HG02970 (cell line): Measurements from ENCODE around the gene SEC31A.
"Not testable (repeated sequence)": the region's sequence is repeated elsewhere in the genome, so short reads cannot be mapped to it uniquely, and the experiment has no call there.

Experiments
- ATAC-seq: cut with Tn5 transposase; IDR thresholded peaks from one replicate; pipeline ENCODE4 v1.9.1; 2021; ENCODE audit warnings: mild to moderate bottlenecking, moderate library complexity, moderate number of reproducible peaks; ENCODE audit not compliant: unreplicated experiment, low FRiP score

Gene SEC31A, protein sequence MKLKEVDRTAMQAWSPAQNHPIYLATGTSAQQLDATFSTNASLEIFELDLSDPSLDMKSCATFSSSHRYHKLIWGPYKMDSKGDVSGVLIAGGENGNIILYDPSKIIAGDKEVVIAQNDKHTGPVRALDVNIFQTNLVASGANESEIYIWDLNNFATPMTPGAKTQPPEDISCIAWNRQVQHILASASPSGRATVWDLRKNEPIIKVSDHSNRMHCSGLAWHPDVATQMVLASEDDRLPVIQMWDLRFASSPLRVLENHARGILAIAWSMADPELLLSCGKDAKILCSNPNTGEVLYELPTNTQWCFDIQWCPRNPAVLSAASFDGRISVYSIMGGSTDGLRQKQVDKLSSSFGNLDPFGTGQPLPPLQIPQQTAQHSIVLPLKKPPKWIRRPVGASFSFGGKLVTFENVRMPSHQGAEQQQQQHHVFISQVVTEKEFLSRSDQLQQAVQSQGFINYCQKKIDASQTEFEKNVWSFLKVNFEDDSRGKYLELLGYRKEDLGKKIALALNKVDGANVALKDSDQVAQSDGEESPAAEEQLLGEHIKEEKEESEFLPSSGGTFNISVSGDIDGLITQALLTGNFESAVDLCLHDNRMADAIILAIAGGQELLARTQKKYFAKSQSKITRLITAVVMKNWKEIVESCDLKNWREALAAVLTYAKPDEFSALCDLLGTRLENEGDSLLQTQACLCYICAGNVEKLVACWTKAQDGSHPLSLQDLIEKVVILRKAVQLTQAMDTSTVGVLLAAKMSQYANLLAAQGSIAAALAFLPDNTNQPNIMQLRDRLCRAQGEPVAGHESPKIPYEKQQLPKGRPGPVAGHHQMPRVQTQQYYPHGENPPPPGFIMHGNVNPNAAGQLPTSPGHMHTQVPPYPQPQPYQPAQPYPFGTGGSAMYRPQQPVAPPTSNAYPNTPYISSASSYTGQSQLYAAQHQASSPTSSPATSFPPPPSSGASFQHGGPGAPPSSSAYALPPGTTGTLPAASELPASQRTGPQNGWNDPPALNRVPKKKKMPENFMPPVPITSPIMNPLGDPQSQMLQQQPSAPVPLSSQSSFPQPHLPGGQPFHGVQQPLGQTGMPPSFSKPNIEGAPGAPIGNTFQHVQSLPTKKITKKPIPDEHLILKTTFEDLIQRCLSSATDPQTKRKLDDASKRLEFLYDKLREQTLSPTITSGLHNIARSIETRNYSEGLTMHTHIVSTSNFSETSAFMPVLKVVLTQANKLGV

DNA sequence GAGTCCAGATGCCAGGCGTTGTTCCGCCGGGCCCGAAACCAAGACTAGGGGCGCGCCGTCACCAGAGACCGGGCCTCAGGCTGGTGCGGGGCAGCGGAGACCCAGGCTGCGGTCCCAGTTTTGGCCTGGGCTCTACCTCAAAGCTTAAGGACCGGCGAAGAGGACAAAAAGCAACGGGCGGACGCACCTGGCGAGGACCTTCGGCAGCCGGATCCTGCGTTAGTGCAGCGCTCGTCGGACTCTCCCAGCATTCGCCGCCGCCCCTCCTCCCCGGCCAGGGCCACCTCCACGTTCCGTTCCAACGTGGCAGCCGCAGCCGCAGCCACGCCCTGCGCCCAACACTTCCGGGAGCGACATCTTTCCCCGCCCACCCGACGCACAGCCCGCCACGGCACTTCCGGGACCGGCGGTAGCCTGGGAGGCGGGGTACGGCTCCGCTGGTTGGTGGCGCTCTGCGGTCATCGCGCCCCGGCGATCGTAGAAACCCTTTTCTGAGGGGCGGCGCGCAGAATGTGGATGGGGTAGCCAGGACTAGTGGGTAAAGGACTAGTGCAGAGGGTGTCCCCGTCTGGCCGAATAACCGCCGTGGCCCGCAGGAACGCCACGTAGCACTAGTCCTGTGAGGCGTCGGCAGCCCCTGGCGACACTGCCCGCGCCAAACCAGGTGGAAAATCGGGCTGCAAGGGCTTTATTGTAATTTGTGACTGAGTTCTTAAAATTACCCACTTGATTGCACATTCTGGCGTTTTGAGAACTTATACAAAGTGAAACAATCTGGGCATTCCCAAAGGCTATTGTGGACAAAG lies at the start of gene SEC31A:
TSS of gene SEC31A (minus strand) at position 253 of the 806 bp plus-strand sequence. CDS start 9,217 bp downstream, outside the sequence.
- peak; percentile 89 for ATAC-seq

- ATAC-seq, result no peak
These were observed 48.5 kb upstream of the SEC31A start for GRCh38 chr4:82939414-82939813.

- ATAC-seq, result no peak
These were observed 43.5 kb upstream of the SEC31A start for GRCh38 chr4:82934441-82934840.

- ATAC-seq, result no peak
These were observed 40.1 kb upstream of the SEC31A start for GRCh38 chr4:82930848-82931755.

- no peak for ATAC-seq
These were observed 30.8 kb upstream of the SEC31A start for GRCh38 chr4:82921795-82922194.

GRCh38 chr4:82919386-82919785 lies 28.4 kb upstream of the SEC31A start:
- ATAC-seq, result no peak

GRCh38 chr4:82918091-82918490 lies 27.1 kb upstream of the SEC31A start:
- no peak for ATAC-seq

DNA sequence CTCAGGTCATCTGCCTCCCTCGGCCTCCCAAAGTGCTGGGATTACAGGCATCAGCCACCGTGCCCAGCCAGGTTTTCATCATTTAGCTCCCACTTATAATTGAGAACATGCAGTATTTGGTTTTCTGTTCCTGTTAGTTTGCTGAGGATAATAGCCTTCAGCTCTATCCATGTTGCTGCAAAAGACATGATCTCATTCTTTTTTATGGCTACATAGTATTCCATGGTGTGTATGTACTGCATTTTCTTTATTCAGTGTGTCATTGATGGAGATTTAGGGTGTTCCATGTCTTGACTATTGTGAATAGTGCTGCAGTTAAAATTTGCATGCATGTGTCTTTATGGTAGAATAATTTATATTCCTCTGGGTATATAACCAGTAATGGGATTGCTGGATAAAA lies 23.0 kb upstream of the SEC31A start:
- not testable (repeated sequence) for ATAC-seq

GRCh38 chr4:82913305-82913704 lies 22.4 kb upstream of the SEC31A start:
- no peak for ATAC-seq

DNA sequence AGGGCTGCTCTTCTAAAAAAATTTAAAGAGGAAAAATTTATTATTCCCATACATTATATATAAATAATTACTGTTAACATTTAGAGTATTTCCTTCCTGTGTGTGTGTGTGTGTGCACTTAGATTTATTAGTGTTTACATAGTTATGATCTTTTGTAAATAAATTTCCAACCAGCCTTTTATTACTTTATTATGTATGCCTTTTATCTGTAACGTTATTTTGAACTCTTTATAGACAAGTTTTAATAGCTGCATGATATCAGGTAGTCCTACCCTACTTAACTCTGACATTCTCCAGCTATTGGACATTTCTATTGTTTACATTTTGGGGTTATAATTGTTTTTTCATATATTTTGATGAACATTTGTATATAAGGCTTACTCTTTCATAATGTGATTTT lies 18.4 kb upstream of the SEC31A start:
- no peak for ATAC-seq

- ATAC-seq, result no peak
These were observed 15.5 kb upstream of the SEC31A start for GRCh38 chr4:82906469-82906868.

DNA sequence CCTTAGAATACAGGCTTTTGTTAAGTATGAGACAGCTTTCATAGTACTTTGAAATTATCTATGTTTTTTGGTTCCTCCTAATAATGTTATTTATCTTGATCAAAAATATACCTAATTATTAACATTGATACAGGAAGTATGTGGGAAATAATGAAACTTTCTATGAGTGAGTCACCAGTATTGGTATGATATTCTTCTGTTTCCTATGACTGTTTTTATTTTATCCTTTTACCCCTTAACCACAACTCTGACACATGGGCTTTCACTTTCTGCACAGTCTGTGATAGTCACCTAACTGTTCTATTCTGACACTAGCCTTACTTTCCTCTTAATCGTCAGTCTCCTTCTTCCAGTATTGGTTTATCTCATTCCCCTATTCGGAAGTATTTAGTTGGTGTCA lies 14.3 kb upstream of the SEC31A start:
- peak; percentile 40 for ATAC-seq

DNA sequence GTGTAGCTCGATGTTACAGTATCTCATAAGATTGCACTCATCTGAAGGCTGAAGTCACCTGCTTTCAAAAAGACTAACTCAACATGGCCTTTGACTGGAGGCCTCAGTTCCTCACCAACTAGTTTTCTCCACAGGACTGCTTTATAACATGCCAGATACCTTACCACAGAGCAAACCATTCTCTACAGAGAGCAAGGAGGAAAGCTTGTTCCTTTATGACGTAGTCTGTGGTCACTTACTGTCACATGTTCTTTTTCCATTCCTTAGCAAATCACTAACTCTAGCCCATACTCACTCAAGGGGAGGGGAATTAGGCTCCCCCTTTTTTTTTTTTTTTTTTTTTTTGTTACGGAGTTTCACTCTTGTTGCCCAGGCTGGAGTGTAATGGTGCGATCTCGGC lies 12.8 kb upstream of the SEC31A start:
- no peak for ATAC-seq

DNA sequence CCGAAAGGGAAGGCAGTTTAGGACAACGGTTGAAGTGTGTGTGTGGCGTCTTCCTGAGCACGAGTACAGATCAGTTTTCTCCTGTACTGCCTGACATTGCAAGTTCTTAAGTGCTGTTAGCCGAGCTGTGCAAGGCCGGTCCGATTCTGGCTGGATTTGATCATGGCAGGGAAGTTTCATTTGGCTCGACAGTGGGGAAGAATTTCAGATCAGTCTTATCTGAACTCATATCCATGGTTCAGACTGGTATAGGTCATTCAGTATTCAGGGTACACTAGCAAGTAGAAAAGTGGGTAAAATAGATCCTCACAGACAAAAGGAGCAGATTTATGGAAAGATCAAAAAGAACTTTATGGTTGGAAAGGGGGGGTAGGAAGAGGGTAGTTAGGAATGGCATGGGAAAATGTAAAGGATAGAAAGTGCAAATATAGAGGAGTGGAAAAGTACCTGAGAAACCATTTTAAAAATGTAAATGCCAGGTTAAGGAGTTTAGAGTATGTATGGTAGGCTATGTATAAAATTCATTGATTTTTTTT lies 10.3 kb upstream of the SEC31A start:
- no peak for ATAC-seq

DNA sequence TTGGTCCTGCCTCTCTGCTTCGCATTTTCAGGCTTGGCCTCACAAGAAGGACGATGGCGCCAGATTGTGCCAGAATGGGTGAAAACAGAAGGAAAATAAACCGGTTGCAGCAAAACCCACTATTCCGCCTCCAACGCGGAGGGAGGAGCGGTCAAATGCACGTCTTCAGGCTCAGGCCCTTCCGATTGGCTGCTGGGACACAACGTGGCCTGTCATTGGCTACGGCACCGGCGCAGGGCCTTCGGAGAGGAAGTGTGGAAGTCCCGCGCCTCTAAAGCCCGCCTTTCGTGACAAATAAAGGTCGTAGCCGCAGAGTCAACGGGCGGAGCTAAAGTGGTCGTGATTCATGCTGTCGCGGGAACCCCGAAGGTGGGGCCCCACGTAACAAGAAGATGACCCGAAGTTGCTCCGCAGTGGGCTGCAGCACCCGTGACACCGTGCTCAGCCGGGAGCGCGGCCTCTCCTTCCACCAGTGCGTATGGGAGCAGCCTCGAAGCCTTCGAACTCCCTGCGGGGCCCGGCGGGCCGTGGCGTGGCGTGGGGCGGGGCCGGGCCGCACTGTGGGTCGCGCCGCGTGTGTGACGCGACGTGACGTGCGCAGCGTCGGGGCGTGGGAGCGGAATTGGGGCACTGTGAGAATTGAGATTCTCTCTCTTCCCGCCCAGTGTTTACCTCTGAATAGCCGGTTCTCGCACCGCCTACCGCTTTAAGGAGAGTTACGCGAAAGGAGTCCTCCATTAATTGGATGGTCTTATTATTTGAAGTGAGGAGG lies 9.6 kb upstream of the SEC31A start, which contains the start of gene THAP9:
TSS of gene THAP9 (plus strand) at position 325 of the 772 bp plus-strand sequence. CDS start at position 393, 68 bp downstream.
- peak; percentile 83 for ATAC-seq

- no peak for ATAC-seq
These were observed 9.1 kb upstream of the SEC31A start for GRCh38 chr4:82900066-82900410.

DNA sequence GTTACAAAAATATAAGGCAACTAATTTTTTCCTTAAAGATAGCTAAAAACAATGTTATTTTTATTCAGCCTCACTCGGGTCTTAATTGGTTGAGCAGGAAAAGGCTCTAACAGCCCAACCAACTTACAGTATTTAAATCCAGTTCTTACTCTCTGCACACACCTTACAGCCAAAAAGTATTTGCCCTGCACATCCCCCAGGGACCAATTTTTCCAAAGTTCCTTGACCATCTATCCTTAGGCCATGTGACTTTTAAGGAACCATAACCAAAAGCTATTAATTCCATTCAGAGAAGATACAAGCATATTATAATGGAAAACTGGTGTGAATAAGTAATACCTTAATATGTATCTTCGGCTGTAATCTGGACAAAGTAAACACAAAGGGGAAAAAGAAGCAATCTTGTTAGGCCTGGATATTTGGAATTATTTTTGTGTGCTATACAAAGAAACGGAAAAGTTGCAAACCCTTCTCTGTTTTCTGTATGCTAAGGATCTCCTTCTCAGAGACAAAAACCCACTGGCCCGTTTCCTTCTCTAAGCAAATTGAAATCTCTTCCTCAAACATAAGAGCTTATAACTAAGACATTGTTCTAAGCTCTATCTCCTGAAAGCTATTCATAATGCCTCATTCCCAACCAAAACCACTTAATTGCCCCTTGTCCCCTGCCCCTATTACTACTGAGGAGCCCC lies 8.6 kb upstream of the SEC31A start:
- ATAC-seq, result no peak
